Activated CD4-positive, alpha-beta T cell treated with anti-CD3 and anti-CD28 coated beads, Interleukin-2, amount 50 U/mL, for 1 hour (primary cell): ENCODE measurements around the gene MGMT.

Experiments used
- DNase-seq: peaks from one replicate; pipeline ENCODE4 v3.0.0-alpha.2; 2020

MGMT gene

DNA sequence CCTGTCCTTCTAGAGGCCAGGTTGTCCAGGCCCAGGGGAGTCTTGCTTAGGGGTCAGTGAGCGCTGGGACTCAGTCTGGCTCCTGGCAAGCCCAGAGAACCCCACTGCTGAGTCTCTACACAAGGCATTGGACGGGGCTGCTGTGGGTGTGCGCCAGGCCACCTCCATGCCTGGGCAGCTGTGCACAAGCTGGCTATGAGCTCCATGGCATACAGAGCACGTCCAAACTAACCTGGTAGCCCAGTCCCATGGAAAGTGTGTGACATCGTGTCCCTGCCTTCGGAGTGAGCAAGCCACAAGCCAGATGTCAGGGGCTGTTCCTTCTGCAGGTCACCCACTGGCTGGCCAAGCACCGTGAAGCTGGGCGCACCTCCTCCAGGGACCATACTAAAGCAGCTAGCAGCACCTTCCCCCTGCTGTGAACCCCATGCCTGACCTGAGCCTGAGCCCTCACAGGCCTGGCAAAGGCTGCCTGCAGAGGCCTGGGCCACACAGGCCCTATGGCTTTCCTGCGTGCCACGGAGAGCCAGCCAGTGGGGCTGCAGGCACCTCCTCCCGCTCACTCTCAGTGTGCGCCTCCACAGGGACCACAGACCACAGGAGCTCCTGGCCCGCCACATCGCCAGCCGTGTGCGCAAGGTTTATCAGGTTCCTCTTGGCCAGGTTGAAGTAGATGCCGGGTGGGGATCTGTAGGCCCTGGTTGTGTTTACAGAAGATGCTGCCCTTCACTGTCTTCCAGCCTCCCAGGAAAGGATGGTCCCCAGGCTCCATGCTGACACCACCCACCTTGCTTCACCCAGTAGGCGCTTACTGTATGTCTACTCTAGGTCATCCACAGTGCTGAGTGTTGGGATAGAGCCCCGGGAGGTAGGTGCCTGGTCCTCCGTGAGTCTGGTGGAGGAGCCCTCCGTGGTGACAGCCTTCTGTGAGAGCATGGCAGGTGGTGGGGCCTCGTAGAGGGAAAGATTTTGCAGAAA, 277.4 kb downstream of the MGMT start:
- no peak for DNase-seq

DNA sequence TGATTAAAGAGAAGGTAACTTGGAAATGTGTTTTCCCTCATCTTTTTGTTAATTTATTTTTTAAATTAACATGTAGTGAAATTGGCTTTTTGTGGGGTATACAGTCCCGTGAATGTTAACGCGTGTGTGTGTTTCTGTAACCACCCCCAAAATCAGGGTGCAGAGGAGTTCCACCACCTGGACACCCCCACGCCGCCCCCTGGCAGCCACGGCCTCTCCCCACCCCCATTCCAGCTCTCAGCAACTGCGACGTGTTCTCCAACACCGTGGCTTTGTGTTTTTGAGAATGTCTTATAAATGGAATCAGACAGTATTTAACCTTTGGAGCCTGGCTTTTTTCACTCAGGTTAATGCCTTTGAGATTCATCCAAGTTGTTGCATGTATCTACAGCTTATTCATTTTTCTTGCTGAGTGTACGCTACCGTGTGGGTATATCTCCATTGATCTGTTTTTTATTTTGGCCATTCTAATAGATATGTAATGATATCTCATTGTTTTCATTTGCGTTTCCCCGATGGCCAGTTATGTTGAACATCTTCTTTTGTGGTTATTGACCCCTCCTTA, 278.2 kb downstream of the MGMT start:
- no peak for DNase-seq

DNA sequence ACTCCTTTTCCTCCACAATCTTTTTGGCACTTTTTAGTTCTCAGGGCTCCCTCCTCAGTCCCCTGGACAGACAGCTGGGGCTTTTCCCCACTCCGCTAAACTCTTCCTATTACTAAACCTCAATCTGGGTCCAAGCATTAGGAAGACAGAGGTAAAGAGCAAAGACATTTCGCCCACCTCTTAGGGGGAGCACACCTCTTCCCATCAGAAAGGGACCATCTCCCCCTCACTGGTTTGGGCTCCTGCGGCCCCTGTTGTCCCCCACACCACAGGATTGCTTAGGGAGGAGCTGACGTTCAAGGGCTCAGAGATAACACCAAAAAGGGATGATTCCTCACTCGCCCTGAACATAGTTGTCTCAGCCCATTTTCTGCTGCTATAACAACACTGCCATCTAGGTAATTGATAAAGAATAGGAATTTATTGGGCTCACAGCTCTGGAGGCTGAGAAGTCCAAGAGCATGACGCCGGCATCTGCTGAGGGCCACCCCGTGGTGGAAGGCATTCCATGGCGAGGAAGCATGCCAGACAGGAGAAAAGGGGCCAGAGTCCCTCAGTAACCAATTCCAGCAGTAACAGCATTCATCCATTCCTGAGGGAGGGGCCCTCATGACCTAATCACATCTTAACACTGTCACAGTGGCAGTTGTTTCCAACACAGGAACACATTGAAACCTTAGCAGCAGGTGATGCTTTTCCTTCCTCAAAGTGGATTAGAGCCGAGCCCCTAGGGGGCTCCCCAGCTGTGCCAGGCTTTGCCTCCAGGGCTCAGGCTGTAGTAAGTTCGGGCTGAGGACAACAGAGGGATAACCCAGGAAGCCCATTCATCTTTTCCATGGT, 287.4 kb downstream of the MGMT start:
- no peak for DNase-seq

DNA sequence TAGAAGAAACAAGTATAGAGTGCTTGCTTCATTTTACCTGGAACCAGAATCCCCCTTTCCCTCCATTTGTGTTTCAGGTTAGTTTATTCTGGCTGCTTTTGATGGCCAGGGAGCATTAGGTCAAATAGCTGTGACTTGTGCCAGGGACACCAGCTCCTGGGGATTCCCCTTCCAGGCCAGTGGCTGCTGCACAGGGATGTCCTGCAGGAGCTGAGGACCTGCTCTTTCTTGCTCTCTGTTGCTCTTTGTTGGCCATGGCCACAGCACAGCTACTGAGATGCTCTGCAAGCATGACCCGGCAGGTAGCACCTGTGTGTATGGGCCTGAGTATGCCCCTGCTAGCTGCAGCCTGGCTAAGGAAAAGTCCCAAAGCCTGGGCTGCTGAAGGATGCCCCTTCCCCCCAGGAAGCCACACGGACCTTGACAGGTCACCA, 288.1 kb downstream of the MGMT start:
- no peak for DNase-seq

DNA sequence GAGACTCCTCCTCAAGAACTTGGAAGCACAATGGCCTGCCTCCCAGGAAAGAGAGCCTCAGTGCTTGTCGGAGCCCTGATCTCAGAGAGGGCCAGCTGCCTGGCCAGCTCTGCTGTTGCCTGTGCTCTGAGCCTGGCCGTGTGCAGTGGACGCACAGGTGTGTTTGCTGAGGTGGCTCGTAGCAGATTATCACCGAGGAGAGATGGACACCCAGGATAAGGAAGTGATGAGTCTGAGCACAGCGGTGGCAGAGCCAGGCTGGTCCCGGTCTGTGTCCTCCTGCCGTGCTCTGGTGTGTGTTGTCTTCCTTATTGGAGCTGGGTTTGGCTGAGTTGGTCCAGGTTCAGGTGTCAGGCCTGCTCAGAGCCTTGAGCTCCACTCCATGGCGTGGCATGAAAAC, 288.6 kb downstream of the MGMT start:
- no peak for DNase-seq

DNA sequence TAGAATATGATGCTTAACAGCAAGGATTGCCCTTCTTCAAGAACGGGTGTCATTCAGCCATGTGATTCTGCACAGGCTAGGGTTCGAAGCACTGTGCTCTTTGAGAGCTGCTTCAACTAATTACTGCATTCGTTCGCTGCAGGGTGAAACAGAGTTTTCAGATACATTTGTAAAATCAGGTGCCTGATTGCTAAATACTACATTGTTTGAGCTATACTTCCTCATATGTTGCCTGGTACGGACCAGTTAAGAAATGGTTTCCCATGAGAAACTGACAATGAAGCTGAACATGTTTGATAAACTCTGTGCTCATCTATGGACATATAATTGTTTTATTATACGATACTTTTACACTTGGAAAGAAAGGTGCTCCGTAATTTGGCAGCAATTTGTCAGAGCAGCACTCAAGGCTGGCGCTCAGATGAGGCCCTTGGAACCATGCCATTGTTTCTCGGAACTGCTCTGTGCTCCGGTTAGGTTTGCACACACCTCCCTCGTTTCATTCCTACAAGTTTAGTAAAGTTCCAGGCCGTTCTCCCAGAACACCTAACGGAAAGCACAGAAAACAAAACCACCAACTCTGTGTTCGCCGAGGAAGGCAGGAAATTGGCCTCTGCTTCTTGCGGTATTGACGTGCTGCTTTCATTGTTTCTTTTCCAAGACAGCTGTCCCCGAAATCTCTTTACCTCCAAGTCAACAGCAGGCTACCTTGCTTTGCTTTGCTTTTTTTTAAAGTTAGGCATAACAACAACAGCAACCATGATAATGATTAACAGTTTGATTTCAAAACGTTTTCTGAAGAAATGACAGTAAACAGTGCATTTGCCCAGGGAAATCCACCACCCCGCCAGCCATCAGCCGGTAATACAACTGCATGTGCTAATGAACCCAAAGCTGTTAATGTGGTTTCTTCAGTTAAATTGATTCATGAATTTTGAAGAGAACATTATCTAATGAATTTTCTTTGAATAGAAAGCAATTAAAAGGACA, 290.2 kb downstream of the MGMT start:
- DNase-seq: no peak

DNA sequence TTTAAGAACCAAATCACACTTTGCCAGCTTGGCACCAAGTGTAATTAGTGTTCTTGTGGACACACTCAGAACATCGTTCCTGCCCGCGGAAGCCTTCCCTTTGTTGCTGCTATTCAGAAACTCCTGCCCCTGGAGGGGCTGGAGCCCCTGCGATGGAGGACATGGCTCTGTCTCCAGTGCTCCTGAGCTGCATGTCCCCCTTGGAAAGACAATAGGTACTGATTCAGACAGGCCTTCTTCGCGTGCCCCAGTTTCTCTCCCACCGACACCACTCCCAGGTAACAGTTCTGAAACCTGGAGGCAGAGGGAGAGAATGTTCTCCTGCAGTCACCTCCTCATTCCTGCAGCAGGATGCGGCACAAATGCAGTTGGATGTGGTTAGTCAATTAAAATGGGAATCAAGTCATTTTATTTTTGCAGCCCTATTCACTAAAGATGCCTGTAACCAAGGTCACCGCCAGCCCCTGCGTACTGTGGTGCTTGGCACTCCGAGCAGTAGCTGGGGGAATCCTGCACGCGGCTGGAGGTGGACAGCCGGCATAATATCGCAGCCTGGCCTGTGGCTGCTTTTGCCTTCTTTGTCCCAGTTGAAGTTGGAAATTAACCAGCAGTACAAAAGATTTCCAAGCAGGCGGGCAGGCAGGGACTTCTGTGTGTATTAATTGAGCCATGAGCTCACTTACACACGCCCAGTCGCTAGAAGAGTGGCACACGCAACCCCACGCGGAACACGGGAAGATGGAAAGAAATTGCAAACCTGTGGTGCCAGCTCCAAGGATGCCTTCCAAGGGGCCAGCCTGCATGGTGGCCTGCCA, 291.4 kb downstream of the MGMT start:
- DNase-seq: no peak

DNA sequence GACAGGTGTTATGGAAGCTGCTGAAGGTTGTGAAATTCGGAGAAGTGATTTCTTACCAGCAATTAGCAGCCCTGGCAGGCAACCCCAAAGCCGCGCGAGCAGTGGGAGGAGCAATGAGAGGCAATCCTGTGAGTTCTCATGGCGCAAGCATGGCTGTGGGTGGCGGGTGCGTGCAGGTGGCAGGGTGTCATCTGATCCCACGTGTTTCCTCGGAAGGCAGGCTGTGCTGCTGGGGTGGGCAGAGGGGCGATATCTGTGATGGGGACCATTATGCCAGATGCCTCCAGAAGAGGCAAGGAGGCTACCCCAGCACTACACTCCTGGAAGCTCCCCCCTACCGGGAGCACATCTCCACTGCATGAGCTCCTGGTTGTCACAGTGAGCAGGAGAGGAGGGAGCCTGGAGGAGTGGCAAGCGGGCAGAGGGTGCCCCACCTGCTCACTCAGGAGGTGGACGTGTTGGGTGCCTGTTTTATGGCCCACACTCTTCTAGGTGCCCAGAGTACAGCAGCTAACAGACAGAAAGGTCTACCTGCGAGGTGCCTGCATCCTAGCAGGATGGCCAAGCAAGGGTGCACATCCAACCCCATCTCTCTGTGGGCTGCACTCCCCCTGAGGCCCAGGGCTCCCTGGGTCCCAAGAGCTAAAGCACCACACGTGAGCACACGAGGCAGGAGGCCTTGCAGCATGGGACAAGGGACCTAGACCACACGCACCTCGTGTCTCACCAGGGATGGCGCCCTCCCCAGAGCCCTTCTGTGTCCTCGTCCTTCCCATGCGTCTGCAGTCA, 292.4 kb downstream of the MGMT start:
- DNase-seq: no peak

DNA sequence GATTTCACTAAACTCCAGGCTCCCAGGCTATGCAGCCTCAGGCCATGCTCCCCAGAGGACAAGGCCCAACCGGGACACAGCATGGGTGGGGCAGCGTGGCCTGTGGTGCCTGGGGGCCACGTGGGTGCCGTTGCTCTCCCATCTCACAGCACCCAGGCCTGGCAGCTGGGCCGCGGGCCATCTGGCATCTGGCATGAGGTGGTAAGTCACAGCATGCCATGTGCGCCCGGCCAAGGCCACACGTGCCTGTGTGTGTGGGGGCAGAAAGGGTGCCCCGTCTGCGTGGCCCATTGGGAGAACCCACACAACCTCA, 292.9 kb downstream of the MGMT start:
- DNase-seq: no peak

DNA sequence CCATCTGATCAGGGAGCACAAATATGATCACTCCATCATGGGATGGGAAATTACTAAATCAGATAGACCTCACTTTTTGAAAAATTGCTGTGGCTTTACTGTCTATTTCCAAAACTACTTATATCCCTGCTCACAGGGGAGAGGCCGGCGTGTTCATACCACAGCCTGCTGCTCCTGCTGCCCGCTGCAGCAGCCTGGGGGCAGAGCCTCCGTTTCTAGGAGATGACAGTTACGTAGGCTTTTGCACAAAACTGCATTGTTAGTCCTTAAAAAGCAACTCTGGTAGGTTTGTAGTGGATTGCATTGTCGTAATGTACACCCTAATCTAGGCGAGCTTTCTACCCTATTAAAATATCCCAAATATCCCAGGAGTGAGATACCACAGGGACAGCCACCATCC, 293.4 kb downstream of the MGMT start:
- no peak for DNase-seq

DNA sequence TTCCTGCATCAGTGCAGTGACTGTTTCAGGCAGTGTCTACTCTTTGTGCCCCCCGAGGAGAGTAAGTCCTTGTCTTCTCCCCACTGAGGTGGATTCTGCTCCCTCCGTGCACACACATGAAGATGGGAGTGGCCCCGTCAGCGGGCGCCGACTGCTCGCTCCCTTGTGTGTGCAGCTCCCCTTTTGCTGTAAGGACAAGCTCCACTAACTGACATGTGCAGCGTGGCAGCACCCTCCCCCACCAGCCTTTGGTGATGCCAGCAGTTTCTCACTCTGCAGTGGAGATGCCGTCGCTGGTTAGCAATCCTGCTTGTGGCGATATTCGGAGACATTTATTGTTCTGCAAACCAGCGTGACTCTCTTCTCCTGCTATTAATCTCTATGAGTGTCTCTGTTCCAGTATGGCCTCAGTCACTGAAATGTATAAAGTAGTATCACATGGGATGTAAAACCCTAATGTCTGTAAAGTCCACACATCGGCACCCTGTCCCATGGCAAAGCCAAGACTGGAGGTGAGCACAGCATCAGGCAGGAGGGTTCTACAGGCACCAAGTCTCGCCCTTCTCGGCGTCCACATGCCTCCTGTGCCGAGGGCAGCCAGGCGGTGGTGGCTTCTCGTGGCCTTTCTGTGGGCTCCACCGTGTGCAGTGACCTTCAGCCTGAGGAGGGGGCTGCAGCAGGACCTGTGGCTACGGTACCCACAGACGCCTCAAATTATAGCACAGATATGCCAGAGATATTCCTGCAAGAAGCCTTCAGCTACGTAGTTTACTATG, 294.3 kb downstream of the MGMT start:
- DNase-seq: no peak

DNA sequence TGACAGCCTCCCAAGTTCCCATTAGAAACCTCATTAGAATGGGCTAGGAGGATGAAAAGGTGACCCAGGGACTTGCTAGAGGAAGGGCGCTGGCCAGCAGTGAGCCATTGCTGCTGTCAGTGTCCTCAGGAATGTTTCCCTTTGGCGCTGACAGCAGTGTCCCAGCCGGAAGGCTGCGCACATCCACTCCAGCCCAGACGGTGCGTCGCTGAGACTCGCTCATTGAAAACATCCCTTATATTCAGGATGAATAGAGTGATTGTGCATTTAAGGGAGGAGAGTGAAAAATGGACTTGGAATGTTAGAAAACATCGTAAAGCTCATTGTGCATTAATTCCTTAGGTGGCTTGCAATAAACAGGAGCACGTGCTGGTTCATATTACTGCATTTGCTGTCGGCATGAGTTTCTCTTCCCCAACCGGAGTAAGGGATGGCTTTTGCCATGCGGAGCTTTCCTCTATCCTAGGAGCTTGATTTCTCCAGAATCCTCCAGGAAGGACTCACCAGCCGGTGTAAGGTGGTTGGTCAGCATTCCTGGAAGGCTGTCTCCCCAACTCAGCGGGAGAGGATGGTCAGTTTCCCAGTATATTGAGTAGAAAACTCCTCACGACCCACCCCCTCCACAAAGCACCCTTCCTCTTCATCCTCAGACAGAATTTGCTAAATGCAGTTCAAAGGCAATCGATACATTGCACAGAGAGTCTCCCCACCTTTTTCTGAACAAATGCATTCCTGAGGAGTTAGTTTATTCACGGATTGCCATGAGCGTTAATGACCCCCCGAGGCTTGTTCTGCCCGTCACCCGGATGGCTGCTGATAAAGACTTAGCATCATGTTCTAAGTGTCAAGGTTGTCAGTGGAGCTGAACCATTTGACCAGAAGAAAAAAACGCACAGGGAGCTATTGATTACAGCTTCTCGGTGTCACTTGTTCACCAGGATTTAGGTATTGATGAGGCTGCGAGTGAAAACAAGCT, 295.2 kb downstream of the MGMT start:
- no peak for DNase-seq

DNA sequence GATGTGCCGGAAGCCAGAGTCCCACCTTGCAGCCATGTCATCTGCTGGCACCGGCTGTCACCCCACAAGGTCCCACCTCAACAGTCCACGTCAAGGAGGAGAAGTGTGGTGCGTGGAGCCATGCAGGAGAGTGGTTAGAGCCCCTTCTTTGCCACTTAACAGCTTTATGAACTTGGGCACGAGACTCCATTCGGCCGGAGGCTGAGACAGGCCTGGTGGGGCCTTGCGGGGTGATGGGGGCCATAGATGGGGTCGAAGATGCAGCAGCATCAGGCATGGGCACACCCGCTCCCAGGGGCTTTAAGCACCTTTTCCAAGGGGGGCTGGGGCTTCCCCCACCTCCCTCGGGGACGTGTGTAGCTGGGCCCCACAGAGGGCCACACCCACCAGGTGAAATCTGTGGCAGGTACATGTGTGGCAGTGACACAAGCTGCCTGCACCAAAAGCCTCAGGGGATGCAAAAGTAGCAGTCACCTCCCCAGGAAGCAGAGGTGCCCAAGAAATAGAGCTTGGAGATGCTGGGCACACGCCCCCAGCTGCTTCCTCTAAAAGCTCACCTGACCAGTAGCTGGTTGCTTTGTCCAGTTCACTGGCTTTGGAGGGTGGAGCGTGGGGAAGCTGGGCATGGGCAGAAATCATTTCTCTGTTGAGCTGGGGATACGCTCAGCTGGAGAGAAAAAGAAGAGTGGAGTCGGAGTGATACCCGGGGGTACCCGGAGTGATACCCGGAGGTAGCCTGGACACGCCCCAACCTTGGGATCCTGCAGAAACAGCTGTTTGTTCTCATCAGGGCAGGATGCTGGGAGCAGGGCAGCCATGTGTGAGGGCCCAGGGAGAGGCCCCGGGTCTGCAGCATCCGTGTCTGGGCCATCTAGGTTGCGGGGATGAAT, 297.2 kb downstream of the MGMT start:
- DNase-seq: no peak

DNA sequence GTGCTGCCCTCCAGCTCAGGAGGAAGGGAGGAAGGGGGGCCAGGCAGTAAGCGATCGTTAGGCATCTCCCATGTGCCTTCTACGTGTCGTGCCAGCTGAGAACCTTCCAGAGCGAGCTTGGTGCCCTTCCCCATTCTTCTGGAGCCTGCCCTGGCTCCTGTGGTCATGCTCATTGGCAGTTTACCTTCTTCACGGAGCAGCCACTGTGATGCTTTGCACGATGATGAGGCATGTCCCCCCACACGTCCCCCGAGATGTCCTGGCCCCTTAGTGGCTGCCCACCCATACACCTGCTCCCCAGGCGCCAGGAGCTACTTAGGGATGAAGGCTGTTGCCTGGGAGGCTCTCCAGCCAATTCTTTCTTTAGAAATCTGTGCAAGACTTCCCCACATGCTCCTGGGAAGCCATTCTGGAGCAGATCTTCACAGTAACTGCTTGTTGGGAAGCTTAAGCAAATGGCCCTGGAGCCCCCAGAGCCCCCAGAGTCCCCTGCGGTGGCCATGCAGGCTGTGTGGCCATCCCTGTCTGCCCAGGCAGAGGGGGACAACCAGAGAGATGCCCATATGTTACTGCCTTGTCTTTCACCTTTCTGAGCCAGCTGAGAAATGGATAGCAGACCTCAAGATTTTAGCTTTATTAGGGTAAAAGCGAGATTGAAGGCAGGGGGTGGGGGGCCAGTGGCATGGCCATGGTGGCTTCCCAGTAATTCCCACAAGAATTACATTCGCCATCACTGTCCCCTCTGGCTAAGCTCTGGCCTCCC, 298.0 kb downstream of the MGMT start:
- DNase-seq: no peak

DNA sequence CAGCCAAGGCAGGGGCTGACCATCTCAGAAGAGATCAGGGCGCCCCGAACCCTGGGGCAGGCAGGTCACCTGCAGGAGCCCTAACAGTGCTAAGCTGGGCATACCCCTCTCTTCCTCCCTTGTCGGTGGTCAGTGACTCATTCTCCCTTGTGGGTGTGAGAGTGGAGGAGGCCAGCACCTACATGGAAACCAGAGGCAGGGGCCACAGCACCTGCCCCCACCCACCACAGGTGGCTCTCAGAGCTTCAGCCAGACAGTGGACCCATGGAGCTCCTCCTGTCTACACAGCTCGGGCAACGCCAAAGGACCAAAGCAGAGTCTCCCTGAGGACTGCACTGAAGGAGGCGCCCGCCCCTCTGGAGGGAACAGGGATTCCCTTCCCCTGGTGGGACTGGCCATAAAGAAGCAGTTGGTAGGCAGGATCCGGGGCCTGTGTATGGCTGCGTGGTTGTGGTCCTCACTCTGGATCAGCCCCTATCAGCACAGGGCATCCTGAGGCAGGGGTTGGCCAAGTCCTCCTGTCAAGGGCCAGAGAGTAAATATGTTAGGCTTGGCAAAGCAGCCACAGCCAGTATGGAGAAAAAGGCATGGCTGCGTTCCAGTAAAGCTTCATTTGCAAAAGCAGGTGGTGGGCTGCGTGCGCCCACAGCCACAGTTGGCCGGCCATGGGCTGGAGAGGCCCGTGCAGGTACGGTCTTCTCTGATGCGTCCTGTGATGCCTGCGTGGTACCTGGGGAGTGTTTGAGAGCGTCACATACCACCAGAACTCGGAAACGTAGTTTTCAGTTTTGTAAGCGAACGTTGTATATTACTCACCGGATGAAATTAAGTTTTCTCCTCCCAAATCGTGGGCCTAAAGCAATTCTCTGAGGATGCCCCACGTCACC, 298.9 kb downstream of the MGMT start:
- no peak for DNase-seq
